ENCODE results near the gene DCUN1D5. TPM values are rescaled to one million over a fixed set of nuclear protein-coding genes. Genes with fewer than 3 reads are reported as not detected.

DCUN1D5 gene
- total RNA-seq, 1 experiment from 2014 or later: 87.4 TPM

GRCh38 chr11:103053997-103054396, 38.0 kb downstream of the DCUN1D5 start:
- CTCF ChIA-PET: interaction anchor here (0.5 to 1.2 kb wide), 10 partner anchors 12 to 320 kb away, joined by 3 to 9 read pairs (median 3); no protein-coding TSS in a partner anchor
- intact Hi-C loops (cut with micrococcal nuclease): loop anchor here (2.0 kb wide), 1 partner anchor 139 kb away; no protein-coding TSS in a partner anchor
- Mint-ChIP-seq H3K4me3 (ENCODE audit: unreplicated experiment) (no peak overlapping the region), H3K27ac (ENCODE audit: low read depth, unreplicated experiment) (no peak overlapping the region), H3K27me3 (ENCODE audit: insufficient read depth, unreplicated experiment) (no peaks in the 10 kb centered on the region), H3K36me3 (ENCODE audit: insufficient read depth, unreplicated experiment) (peaks cover 22% of the 10 kb centered on the region), H3K4me1 (ENCODE audit: insufficient read depth, unreplicated experiment) (no peaks in the 10 kb centered on the region), H3K9me3 (ENCODE audit: unreplicated experiment) (no peaks in the 10 kb centered on the region)
- no peak for DNase-seq (ENCODE audit: unreplicated experiment)
- POLR2A ChIA-PET: no interaction called here
- no TSS peak for BruUV-seq (replicated peaks)
- no peak for TF ChIP-seq CTCF (IDR thresholded peaks at IDR 0.05; ENCODE audit: unreplicated experiment)

- Mint-ChIP-seq H3K4me1 (ENCODE audit: insufficient read depth, unreplicated experiment) (no peaks in the 10 kb centered on the region), H3K4me3 (ENCODE audit: unreplicated experiment) (no peak overlapping the region), H3K9me3 (ENCODE audit: unreplicated experiment) (no peaks in the 10 kb centered on the region), H3K36me3 (ENCODE audit: insufficient read depth, unreplicated experiment) (peaks cover 3% of the 10 kb centered on the region), H3K27ac (ENCODE audit: low read depth, unreplicated experiment) (no peak overlapping the region), H3K27me3 (ENCODE audit: insufficient read depth, unreplicated experiment) (no peaks in the 10 kb centered on the region)
- BruUV-seq (replicated peaks): no TSS peak
- ChIA-PET POLR2A (interaction anchor here (1.1 to 1.2 kb wide), 3 partner anchors 13 to 57 kb away, joined by 3 to 4 read pairs (median 3); partner anchors contain the start of gene DYNC2H1), CTCF (interaction anchor here (0.9 to 2.7 kb wide), 6 partner anchors 16 to 324 kb away, joined by 3 to 14 read pairs (median 5); no protein-coding TSS in a partner anchor)
- no peak for DNase-seq (ENCODE audit: unreplicated experiment)
- intact Hi-C loops (cut with micrococcal nuclease): no loop called here
- no peak for TF ChIP-seq CTCF (IDR thresholded peaks at IDR 0.05; ENCODE audit: unreplicated experiment)
These were observed 40.0 kb downstream of the DCUN1D5 start for GRCh38 chr11:103051981-103052380.

GRCh38 chr11:103051151-103051801, 40.7 kb downstream of the DCUN1D5 start:
- BruUV-seq (replicated peaks): no TSS peak
- no peak overlapping the region for H3K4me3 Mint-ChIP-seq (ENCODE audit: unreplicated experiment)
- CTCF ChIA-PET: interaction anchor here (0.9 to 2.7 kb wide), 4 partner anchors 15 to 318 kb away, joined by 3 to 14 read pairs (median 6); no protein-coding TSS in a partner anchor
- H3K27ac Mint-ChIP-seq (ENCODE audit: low read depth, unreplicated experiment): no peak overlapping the region
- DNase-seq (ENCODE audit: unreplicated experiment): no peak
- H3K27me3 Mint-ChIP-seq (ENCODE audit: insufficient read depth, unreplicated experiment): no peaks in the 10 kb centered on the region
- H3K4me1 Mint-ChIP-seq (ENCODE audit: insufficient read depth, unreplicated experiment): no peaks in the 10 kb centered on the region
- POLR2A ChIA-PET: interaction anchor here (1.1 to 1.2 kb wide), 2 partner anchors 14 to 15 kb away, joined by 3 to 4 read pairs; no protein-coding TSS in a partner anchor
- intact Hi-C loops (cut with micrococcal nuclease): no loop called here
- no peaks in the 10 kb centered on the region for H3K9me3 Mint-ChIP-seq (ENCODE audit: unreplicated experiment)
- H3K36me3 Mint-ChIP-seq (ENCODE audit: insufficient read depth, unreplicated experiment): no peaks in the 10 kb centered on the region
- TF ChIP-seq CTCF (IDR thresholded peaks at IDR 0.05; ENCODE audit: unreplicated experiment): no peak

GRCh38 chr11:103050351-103050750, 41.6 kb downstream of the DCUN1D5 start:
- no peak overlapping the region for H3K27ac Mint-ChIP-seq (ENCODE audit: low read depth, unreplicated experiment)
- CTCF ChIA-PET: no interaction called here
- no peak for DNase-seq (ENCODE audit: unreplicated experiment)
- BruUV-seq (replicated peaks): no TSS peak
- no peak for TF ChIP-seq CTCF (IDR thresholded peaks at IDR 0.05; ENCODE audit: unreplicated experiment)
- intact Hi-C loops (cut with micrococcal nuclease): no loop called here
- H3K4me1 Mint-ChIP-seq (ENCODE audit: insufficient read depth, unreplicated experiment): no peaks in the 10 kb centered on the region
- no peaks in the 10 kb centered on the region for H3K36me3 Mint-ChIP-seq (ENCODE audit: insufficient read depth, unreplicated experiment)
- H3K4me3 Mint-ChIP-seq (ENCODE audit: unreplicated experiment): no peak overlapping the region
- no peaks in the 10 kb centered on the region for H3K27me3 Mint-ChIP-seq (ENCODE audit: insufficient read depth, unreplicated experiment)
- H3K9me3 Mint-ChIP-seq (ENCODE audit: unreplicated experiment): no peaks in the 10 kb centered on the region
- POLR2A ChIA-PET: no interaction called here
